Stimulated activated effector memory CD8-positive, alpha-beta T cell treated with anti-CD3 and anti-CD28 coated beads, Interleukin-12 subunit alpha, Interleukin-12 subunit beta, amount 100 ng/mL, for 72 hours (primary cell): ENCODE measurements around the gene EDN3.

Source experiments
- ATAC-seq: fragments of 150-1000 bp; cut with Tn5 transposase; 2 replicates; pipeline ENCODE4 v1.10.0; 2021
- DNase-seq, 2 donors: peaks; one replicate each; pipeline ENCODE4 v3.0.0; 2021 to 2022; ENCODE audit warnings: low spot score in 2 of 2
- H3K27ac Mint-ChIP-seq: one replicate; pipeline ENCODE4 v1.8.0; 2022; ENCODE audit warnings: mild to moderate bottlenecking, mixed read lengths
- H3K36me3 Mint-ChIP-seq: one replicate; pipeline ENCODE4 v1.8.0; 2022; ENCODE audit warnings: mild to moderate bottlenecking, mixed read lengths
- H3K4me1 Mint-ChIP-seq: one replicate; pipeline ENCODE4 v1.8.0; 2022; ENCODE audit warnings: mixed read lengths
- H3K4me3 Mint-ChIP-seq: one replicate; pipeline ENCODE4 v1.8.0; 2022; ENCODE audit warnings: mild to moderate bottlenecking, mixed read lengths
- H3K9me3 Mint-ChIP-seq: one replicate; pipeline ENCODE4 v1.8.0; 2022; ENCODE audit warnings: mixed read lengths

Gene EDN3, protein sequence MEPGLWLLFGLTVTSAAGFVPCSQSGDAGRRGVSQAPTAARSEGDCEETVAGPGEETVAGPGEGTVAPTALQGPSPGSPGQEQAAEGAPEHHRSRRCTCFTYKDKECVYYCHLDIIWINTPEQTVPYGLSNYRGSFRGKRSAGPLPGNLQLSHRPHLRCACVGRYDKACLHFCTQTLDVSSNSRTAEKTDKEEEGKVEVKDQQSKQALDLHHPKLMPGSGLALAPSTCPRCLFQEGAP

DNA sequence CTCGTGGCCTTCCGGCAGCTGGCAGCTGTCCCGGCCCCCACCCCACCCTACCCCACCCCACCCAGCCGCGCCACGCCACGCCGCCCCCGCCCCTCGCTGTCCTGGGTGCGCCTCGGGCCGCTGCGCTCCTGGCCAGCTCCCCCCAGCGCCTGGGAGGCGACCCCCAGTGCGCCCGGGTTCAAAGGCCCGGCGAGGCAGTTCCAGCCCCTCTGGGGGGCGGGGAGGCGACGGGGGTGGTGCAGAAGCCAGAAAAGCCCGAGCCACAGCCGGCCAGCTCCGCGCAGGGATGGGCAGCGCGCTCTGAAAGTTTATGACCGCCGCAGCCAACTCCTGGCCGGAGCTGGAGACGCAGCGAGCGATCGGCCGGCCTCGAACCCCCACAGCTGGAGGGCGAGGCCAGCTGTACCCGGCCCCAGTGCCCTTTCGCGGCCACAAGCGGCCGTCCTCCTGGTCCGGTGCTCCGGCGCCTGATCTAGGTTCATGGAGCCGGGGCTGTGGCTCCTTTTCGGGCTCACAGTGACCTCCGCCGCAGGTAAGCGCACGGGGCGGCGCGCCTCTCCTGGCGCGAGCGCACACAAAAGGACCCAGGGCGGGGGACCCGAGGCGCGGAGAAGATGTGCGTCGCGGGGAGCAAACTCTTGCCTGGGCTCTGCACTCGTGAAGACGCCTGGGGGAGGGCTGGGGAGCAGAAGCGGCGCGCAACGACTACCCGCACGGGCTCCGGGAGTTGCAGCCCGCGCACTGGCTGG is at the start of gene EDN3:
TSS of gene EDN3 (plus strand) at position 279 of the 749 bp plus-strand sequence. CDS start at position 481, 202 bp downstream.
- H3K4me1 Mint-ChIP-seq, result no peaks in the 10 kb centered on the region
- H3K27ac Mint-ChIP-seq, result no peak within 1 kb of the TSS
- DNase-seq, result no peak
- ATAC-seq, result no peak
- H3K36me3 Mint-ChIP-seq, result no peaks in the 10 kb centered on the region
- no peak within 1 kb of the TSS for H3K4me3 Mint-ChIP-seq
- H3K9me3 Mint-ChIP-seq, result no peaks in the 10 kb centered on the region

DNA sequence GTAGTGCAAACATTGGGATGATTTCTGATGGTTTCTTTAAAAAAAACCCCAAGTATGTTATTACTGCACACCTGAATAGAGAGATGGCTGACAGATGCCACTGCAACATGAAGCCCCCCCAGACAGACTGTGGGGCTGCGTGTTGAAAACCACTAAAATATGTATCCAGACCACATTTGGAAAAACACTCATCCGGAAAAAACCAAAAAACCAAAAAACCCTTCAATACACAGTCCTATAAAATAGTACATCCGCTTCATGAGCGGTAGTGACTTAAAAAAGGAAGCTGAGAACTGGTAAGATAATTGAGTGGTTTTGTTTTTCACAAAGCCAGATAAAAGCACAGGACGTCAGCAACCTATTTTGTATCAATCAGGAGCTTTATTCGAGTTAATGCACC is 47.1 kb upstream of the EDN3 start:
- H3K4me1 Mint-ChIP-seq, result peaks cover 60% of the 10 kb centered on the region
- no peak for DNase-seq

DNA sequence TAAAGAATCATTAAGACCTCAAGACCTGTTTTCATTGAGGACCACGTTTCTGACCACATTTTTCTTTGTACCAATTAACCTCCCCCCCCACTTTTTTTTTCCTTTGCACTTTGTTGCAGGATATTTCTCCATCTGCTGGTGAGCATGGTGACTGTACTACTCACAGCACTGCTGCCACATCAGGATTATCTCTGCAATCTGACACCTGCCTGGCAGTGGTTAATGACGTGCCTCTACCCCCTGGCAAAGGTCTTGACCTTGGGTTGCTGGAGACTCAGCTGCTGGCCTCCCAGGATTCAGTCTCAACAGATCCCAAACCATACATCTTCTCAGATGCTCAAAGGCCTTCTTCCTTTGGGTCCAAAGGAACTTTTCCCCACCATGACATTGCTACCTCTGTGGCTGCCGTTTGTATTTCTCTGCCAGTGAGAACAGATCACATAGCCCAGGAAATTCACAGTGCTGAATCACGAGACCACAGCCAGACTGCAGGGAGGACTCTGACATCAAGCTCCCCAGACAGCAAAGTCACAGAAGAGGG is 46.6 kb upstream of the EDN3 start:
- Mint-ChIP-seq H3K4me1 (peaks cover 61% of the 10 kb centered on the region), H3K36me3 (peaks cover 20% of the 10 kb centered on the region), H3K9me3 (peaks cover 5% of the 10 kb centered on the region), H3K4me3 (peak overlapping the region; percentile 49), H3K27ac (peak overlapping the region; percentile 84)
- DNase-seq (no peak), ATAC-seq (peak; percentile 80)

More for the DNA sequence above, 47.1 kb upstream of the EDN3 start:
- Mint-ChIP-seq H3K9me3 (peaks cover 5% of the 10 kb centered on the region), H3K27ac (peak overlapping the region; percentile 84), H3K36me3 (peaks cover 20% of the 10 kb centered on the region), H3K4me3 (peak overlapping the region; percentile 49)
- ATAC-seq, result peak; percentile 50

DNA sequence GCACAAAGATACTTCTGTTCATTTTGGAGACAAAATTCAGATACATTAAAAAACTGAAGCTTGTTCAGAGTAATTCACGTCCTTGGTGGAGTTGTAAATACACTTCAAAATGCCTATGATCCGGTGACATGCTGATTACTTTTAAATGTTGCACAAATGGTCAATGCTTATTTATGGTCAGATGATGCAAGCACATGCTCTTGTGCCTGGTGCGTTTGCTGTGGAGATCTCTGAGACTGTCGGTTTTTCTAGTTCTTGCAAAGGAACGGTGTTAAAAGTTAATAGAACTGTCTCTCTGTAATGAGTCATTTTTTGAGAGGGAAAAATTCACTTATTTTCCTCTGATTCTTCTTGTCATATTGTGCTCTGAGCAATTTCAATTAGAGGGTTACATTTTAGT is 45.2 kb upstream of the EDN3 start:
- peaks cover 18% of the 10 kb centered on the region for H3K36me3 Mint-ChIP-seq
- H3K4me1 Mint-ChIP-seq, result peaks cover 56% of the 10 kb centered on the region
- ATAC-seq, result no peak
- no peak for DNase-seq
- no peak overlapping the region for H3K27ac Mint-ChIP-seq
- peaks cover 5% of the 10 kb centered on the region for H3K9me3 Mint-ChIP-seq
- no peak overlapping the region for H3K4me3 Mint-ChIP-seq

DNA sequence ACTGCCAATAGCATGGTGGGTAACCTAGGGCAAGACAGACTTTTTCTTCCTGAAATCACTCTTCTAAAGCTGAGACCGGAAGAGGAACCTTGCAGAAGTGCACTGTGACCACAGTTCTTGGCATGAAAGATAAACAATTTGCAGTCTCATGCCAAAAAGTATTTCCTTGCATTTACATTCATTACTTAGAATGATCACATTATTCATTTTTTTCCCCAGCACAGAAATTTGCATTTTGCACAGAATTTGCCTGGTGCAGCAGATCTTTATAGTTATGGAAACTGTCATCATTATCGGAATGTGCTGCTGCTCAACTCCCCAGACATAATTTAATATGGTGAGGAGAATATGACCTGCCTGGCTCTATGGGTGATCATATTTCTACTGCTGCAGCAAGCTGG is 42.2 kb upstream of the EDN3 start:
- DNase-seq (no peak), ATAC-seq (peak; percentile 58)
- Mint-ChIP-seq H3K27ac (peak overlapping the region; percentile 87), H3K36me3 (peaks cover 3% of the 10 kb centered on the region), H3K4me1 (peaks cover 31% of the 10 kb centered on the region), H3K4me3 (no peak overlapping the region), H3K9me3 (no peaks in the 10 kb centered on the region)

DNA sequence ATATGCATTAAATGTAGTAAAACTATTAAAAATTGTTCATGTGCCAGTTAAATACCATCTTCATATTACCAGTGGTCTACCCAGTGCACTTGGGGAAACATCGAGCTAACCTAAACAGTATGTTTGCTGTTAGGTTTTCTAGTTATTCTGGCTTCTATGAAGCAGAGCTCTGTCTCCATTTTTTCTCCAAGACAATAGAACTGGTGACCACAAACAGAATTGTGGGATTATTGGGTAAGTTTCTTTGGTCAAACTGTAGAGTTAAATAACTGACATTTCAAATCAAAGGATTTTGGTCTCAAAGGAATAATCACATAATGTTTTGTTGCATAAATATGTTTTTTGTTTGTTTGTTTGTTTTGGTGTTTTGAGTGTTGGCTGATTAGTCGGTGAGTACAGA is 40.5 kb upstream of the EDN3 start:
- no peak for DNase-seq
- no peak overlapping the region for H3K4me3 Mint-ChIP-seq
- ATAC-seq, result no peak

DNA sequence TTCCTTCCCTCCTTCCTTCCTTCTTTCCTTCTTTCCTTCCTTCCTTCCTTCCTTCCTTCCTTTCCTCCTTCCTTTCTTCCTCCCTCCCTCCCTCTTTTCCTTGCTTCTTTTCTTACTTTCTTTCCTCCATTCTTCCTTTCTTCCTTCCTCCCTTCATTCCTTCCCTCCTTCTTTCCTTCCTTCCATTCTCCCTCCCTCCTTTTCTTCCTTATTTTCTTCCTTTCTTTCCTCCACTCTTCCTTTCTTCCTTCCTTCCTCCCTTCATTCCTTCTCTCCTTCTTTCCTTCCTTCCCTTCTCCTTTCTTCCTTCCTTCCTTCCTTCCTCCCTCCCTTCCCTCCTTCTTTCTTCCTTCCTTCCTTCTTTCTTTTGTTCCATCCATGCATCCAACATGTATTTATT is 35.1 kb upstream of the EDN3 start:
- H3K27ac Mint-ChIP-seq, result no peak overlapping the region
- no peaks in the 10 kb centered on the region for H3K36me3 Mint-ChIP-seq
- H3K4me3 Mint-ChIP-seq, result no peak overlapping the region
- no peaks in the 10 kb centered on the region for H3K9me3 Mint-ChIP-seq
- H3K4me1 Mint-ChIP-seq, result peaks cover 11% of the 10 kb centered on the region
- ATAC-seq, result no peak
- no peak for DNase-seq

More for the DNA sequence above, 40.5 kb upstream of the EDN3 start:
- peaks cover 14% of the 10 kb centered on the region for H3K4me1 Mint-ChIP-seq
- no peak overlapping the region for H3K27ac Mint-ChIP-seq
- H3K36me3 Mint-ChIP-seq, result no peaks in the 10 kb centered on the region
- no peaks in the 10 kb centered on the region for H3K9me3 Mint-ChIP-seq

DNA sequence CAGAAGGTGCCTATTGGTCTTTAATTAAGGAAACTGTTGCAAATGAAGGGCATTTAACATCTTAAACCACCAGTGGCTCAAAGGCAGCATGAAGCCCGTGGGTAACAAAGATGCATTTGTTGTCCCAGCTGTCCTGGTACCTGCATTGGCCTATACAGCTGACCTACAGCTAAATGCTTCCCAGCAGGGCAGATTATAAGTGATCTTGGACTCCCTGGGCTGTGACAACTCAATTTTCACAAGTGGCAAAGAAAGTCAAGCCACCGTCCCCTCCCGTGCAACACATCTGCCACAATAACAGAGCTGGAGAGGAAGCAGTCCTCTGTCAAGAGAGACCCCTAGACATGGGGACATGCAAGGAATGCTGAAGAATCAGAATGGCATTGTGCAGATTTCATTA is 31.5 kb upstream of the EDN3 start:
- Mint-ChIP-seq H3K9me3 (no peaks in the 10 kb centered on the region), H3K27ac (no peak overlapping the region), H3K36me3 (no peaks in the 10 kb centered on the region), H3K4me3 (no peak overlapping the region), H3K4me1 (peaks cover 19% of the 10 kb centered on the region)
- ATAC-seq, result no peak
- DNase-seq, result no peak

DNA sequence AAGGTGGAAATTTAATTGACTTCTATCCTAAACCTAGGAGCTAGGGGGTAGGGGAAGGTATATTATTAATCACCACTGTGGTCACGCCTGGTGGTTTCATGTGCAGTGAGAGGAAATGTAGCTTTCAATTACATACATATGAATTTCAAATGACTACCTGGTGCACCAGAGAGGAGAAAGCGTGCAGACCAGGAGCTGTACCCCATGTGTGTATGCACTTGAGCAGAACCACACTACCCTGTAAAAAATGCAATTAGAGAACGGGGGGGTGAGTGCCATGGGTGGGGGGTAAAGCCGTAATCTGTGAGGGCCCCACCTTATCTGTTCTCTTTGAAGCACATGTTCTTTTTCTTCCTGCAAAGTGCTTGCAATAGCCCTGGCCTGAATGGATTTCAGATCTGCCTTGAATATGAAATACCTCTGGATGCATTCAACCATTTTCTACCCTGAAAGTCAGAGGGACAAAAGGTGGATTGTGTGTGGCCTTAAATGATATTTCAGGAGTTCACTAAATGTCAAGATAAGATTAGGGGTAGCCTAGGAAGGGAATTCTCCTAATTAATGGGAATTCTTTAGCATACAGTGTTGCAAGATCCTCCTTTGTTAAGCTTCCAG is 30.9 kb upstream of the EDN3 start:
- H3K9me3 Mint-ChIP-seq, result no peaks in the 10 kb centered on the region
- no peak overlapping the region for H3K4me3 Mint-ChIP-seq
- no peaks in the 10 kb centered on the region for H3K36me3 Mint-ChIP-seq
- peaks cover 25% of the 10 kb centered on the region for H3K4me1 Mint-ChIP-seq
- ATAC-seq (peak; percentile 77), DNase-seq (no peak)
- H3K27ac Mint-ChIP-seq, result no peak overlapping the region

DNA sequence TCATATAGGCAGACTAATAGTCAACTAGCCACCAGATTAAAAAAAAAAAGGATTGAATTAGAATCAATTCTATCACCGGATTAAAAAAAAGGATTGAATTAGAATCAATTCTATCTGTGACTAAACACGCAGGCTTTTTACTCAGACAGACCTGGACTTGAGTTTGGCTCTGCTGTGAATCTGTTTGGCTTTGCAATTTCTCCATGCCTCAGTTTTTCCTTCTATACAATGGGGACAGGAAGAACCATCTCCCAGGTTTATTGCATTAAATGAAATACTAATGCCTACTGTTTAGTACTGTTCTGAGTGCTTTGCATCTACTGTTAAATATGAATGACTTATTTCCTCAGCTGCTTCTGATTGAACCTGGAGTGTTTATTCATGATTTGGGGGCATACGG is 30.0 kb upstream of the EDN3 start:
- no peak for ATAC-seq
- Mint-ChIP-seq H3K4me3 (no peak overlapping the region), H3K4me1 (peaks cover 28% of the 10 kb centered on the region)

DNA sequence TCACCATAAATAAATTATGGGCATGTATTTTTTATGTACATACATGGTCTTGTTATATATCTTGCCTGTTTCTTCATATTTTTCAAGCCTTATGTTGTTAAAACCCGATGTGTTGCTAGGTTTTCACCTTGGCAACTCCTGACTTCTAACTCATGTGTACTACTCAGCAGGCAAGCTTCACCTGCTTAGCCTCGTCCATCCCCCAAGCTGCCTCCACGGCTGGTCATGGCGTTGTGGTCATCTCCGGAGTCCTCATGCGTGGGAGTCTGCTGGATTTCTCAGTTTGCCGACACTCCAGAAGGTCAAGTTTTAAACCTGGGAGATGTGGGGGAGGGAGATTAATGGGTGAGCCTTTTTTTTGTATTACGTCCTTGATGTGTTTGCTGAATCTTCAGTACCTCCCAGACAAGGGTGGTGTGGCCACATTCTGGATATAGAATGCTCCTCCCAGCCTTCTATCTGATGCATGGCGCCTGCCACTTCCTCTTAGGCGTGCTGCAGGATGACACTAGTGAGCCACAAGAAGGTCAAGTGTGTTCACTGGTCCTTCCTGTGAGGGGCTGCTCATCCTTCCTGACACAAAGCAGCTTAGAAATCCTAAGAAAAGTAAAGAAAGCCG is 26.6 kb upstream of the EDN3 start:
- H3K4me1 Mint-ChIP-seq, result peaks cover 27% of the 10 kb centered on the region
- ATAC-seq (peak; percentile 26), DNase-seq (no peak)
- no peaks in the 10 kb centered on the region for H3K9me3 Mint-ChIP-seq
- no peaks in the 10 kb centered on the region for H3K36me3 Mint-ChIP-seq
- no peak overlapping the region for H3K27ac Mint-ChIP-seq
- H3K4me3 Mint-ChIP-seq, result no peak overlapping the region

More for the DNA sequence above, 30.0 kb upstream of the EDN3 start:
- no peaks in the 10 kb centered on the region for H3K9me3 Mint-ChIP-seq
- no peak for DNase-seq
- H3K27ac Mint-ChIP-seq, result no peak overlapping the region
- no peaks in the 10 kb centered on the region for H3K36me3 Mint-ChIP-seq

DNA sequence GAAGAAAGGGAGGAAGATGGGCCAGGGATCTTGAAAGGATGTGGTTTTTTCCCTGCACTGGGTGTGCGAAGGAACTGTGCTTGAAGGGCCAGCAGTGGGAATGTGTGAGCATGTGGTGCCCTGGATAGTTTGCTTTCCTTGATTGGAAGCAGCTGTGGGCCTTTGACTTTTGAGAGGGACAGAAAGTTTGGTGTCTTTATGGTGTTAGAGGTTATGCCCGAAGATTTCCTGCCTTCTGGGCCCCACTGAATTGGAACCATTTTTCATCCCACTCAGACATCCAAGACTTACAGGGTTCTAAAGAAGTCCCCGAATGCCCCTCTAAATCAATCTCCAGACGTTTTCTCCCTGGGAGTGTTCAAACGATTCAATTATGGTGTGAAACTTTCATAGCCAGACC is 23.5 kb upstream of the EDN3 start:
- DNase-seq, result no peak
- H3K27ac Mint-ChIP-seq, result no peak overlapping the region
- H3K36me3 Mint-ChIP-seq, result no peaks in the 10 kb centered on the region
- H3K9me3 Mint-ChIP-seq, result no peaks in the 10 kb centered on the region
- no peak for ATAC-seq
- no peak overlapping the region for H3K4me3 Mint-ChIP-seq
- H3K4me1 Mint-ChIP-seq, result peaks cover 17% of the 10 kb centered on the region

DNA sequence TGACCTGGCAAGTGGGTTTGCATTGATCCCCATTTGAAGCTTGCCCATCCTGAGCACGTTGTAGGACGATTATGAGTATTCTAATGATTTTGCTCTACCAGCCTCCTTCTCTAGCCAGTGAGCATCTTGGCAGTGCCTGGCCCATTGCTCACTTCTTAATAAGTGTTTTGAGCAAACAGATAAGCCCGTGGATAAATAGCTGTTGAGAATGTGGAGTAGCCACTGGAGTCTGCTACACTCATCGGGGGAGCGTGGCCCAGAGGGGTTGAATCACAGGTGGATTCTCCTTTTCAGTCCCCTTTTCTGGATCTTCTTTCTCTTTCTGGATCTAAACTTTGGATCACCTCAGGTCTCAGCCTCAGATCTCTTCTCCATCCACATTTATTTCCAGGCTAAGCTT is 15.9 kb upstream of the EDN3 start:
- Mint-ChIP-seq H3K4me3 (no peak overlapping the region), H3K9me3 (no peaks in the 10 kb centered on the region), H3K36me3 (no peaks in the 10 kb centered on the region), H3K27ac (no peak overlapping the region), H3K4me1 (no peaks in the 10 kb centered on the region)
- DNase-seq, result no peak
- ATAC-seq, result no peak

DNA sequence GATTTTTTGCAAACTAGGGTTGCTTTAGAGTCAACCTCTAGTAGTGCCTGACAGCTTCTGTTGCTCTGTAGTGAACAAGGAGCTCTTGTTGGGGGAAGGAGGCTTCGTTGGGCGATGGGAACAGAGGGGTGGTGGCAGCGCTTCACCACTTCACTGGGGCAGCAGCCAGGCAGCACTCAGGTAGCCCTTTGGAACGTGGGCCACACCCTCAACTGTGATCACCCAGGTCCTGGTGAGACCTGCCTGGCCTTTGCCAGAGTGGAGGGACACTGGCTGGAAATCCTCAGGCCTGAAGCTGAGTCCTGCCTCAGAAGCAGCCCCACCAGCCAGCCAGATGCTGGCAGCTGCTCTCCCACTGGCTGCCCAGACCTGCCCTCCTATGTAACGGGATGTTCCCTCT is 10.4 kb upstream of the EDN3 start:
- Mint-ChIP-seq H3K36me3 (no peaks in the 10 kb centered on the region), H3K27ac (no peak overlapping the region), H3K4me1 (no peaks in the 10 kb centered on the region), H3K9me3 (no peaks in the 10 kb centered on the region), H3K4me3 (no peak overlapping the region)
- ATAC-seq (no peak), DNase-seq (no peak)

DNA sequence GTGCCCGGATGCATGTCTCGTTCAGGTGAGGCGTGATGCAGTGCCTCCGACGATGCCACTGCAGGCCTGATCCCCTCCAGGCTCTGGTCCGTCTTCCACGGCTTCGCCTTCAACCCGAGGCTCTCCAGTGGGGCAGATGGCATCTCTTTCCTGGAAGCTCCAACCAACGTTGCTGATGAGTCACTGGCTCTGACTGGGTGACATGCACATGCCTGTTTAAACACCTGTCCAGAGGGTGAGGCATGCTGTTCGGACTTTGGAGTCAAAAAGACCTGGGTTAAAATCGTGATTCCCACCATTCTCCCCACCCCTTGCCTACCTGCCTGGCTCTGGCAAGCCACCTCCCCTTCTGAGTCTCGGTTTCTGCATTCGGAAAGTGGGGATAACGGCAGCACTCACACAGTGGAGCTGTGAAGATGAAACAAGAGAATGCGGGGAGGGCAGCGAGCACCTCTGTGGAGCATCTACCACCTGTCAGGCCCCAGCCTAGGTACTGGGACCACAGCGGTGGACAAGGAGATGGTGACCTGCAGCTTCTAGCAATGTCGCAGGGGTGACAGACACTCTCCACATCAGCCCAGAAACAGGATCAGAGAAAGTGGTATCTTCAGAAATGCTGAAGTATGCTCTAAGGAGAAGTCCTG is 8.5 kb upstream of the EDN3 start:
- DNase-seq (no peak), ATAC-seq (no peak)
- Mint-ChIP-seq H3K36me3 (no peaks in the 10 kb centered on the region), H3K9me3 (no peaks in the 10 kb centered on the region), H3K4me1 (no peaks in the 10 kb centered on the region), H3K27ac (no peak overlapping the region), H3K4me3 (no peak overlapping the region)
